B cell (primary cell): ENCODE results near the gene CCDC137.

Experiments used
- CTCF ChIP-seq: fragments of 200-600 bp; IDR thresholded peaks from one replicate; pipeline ENCODE4 v1.8.0; 2022; ENCODE audit warnings: antibody characterized with exemption, mild to moderate bottlenecking
- EZH2 ChIP-seq: IDR thresholded peaks from 2 replicates; pipeline ENCODE4 v1.6.1; 2012; ENCODE audit warnings: borderline replicate concordance, low read depth, mild to moderate bottlenecking, moderate library complexity, low read length; ENCODE audit not compliant: insufficient read depth, poor library complexity, severe bottlenecking

DNA sequence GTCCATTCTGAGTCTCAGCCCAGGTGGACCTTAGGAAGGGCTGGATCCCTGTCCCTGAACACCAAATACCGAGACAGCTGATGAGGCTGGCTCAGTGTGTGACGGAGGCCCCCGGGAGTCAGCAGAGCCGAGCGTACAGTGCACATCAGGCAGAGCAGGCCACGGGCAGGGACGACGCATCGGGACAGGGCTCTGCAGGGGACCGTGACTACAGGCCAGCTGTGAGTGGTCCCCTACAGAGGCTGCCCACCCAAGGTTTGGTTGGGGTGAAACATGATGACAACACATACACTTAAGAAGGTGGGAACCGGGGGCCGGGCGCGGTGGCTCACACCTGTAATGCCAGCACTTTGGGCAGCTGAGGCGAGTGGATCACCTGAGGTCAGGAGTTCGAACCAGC is 6.4 kb downstream of the CCDC137 start:
- TF ChIP-seq CTCF (no peak), EZH2 (no peak)
